IMR-90 (cell line): ENCODE measurements around the gene TXNDC11. TPM values are rescaled to one million over a fixed set of nuclear protein-coding genes. Genes with fewer than 3 reads are reported as not detected.

ENCODE experiments used
- ATAC-seq: fragments of 200-7000 bp; cut with Tn5 transposase; 2 replicates; pipeline ENCODE4 v1.9.1; 2020; ENCODE audit warnings: low read depth, mild to moderate bottlenecking, moderate library complexity
- BruUV-seq: library from RNA; stranded (reverse); fragments of 400-500 nt; replicated peaks from 2 replicates; lab custom pipeline; 2021; lab: Mats Ljungman, UMichigan
- CTCF ChIA-PET: fragments of 300-600 bp; formaldehyde crosslinking; extraction: SDS; loops from one replicate; lab custom pipeline; 2021; ENCODE audit warnings: antibody characterized with exemption; lab: Yijun Ruan, JAX
- POLR2A ChIA-PET: fragments of 300-600 bp; sonication (Branson Sonifier 250); formaldehyde crosslinking; loops from one replicate; lab custom pipeline; 2022; ENCODE audit warnings: antibody characterized with exemption; ENCODE audit not compliant: unreplicated experiment; lab: Charles Lee
- DNase-seq: peaks from one replicate; pipeline ENCODE4 v3.0.0; 2013
- H2AFZ ChIP-seq: replicated peaks from 2 replicates; pipeline ENCODE3; 2013; ENCODE audit warnings: low read length, mild to moderate bottlenecking; ENCODE audit not compliant: poor library complexity
- H2AK5ac ChIP-seq: 2 replicates; pipeline ENCODE4 v1.6.1; 2013; ENCODE audit warnings: low read depth, low read length, inconsistent platforms
- H2AK9ac ChIP-seq: replicated peaks from 2 replicates; pipeline ENCODE3; 2013; ENCODE audit warnings: mild to moderate bottlenecking, low read depth, low read length, moderate library complexity; ENCODE audit not compliant: poor library complexity
- H2BK120ac ChIP-seq: 2 replicates; pipeline ENCODE4 v1.6.1; 2013; ENCODE audit warnings: low read depth, low read length, inconsistent platforms
- H2BK15ac ChIP-seq: 3 replicates; pipeline ENCODE4 v1.6.1; 2013; ENCODE audit warnings: low read depth, low read length, inconsistent platforms
- H2BK20ac ChIP-seq: 2 replicates; pipeline ENCODE4 v1.6.1; 2013; ENCODE audit warnings: low read depth, mild to moderate bottlenecking, inconsistent platforms, low read length, moderate library complexity
- H2BK5ac ChIP-seq: 2 replicates; pipeline ENCODE4 v1.6.1; 2013; ENCODE audit warnings: mild to moderate bottlenecking, low read depth, low read length, inconsistent platforms; ENCODE audit not compliant: poor library complexity, severe bottlenecking
- H3K14ac ChIP-seq: replicated peaks from 2 replicates; pipeline ENCODE4 v1.6.1; 2013; ENCODE audit warnings: low read depth, low read length, inconsistent platforms
- H3K18ac ChIP-seq: 2 replicates; pipeline ENCODE4 v1.6.1; 2013; ENCODE audit warnings: low read depth, low read length, control low read depth
- H3K23ac ChIP-seq: 2 replicates; pipeline ENCODE4 v1.6.1; 2013; ENCODE audit warnings: low read depth, low read length, inconsistent platforms
- H3K27ac ChIP-seq: 2 replicates; pipeline ENCODE4 v1.5.1; 2013; ENCODE audit warnings: mild to moderate bottlenecking, control low read depth, low read length; ENCODE audit not compliant: insufficient read depth
- H3K27me3 ChIP-seq: 2 replicates; pipeline ENCODE4 v1.6.1; 2013; ENCODE audit warnings: low read length; ENCODE audit not compliant: control insufficient read depth, insufficient read depth
- H3K36me3 ChIP-seq: 2 replicates; pipeline ENCODE4 v1.6.1; 2013; ENCODE audit warnings: low read length, mixed read lengths; ENCODE audit not compliant: control insufficient read depth, insufficient read depth
- H3K4ac ChIP-seq: 2 replicates; pipeline ENCODE4 v1.6.1; 2013; ENCODE audit warnings: low read depth, low read length, inconsistent platforms
- H3K4me1 ChIP-seq: 2 replicates; pipeline ENCODE4 v1.6.1; 2013; ENCODE audit warnings: low read length, mixed read lengths; ENCODE audit not compliant: control insufficient read depth, insufficient read depth
- H3K4me2 ChIP-seq: 2 replicates; pipeline ENCODE4 v1.6.1; 2013; ENCODE audit warnings: low read depth, mild to moderate bottlenecking, control low read depth, low read length, moderate library complexity
- H3K4me3 ChIP-seq: 2 replicates; pipeline ENCODE4 v1.5.1; 2013; ENCODE audit warnings: low read depth, mild to moderate bottlenecking, control low read depth, low read length, moderate library complexity; ENCODE audit not compliant: insufficient read depth
- H3K56ac ChIP-seq: 2 replicates; pipeline ENCODE4 v1.6.1; 2013; ENCODE audit warnings: low read length, inconsistent platforms; ENCODE audit not compliant: insufficient read depth; ENCODE audit errors: extremely low read depth
- H3K79me1 ChIP-seq, 2 experiments: 2 replicates each; pipeline ENCODE4 v1.6.1; 2013; ENCODE audit warnings: low read length in 2 of 2, inconsistent platforms in 1 of 2, low read depth in 1 of 2
- H3K9ac ChIP-seq: 2 replicates; pipeline ENCODE4 v1.6.1; 2013; ENCODE audit warnings: low read depth, low read length, control low read depth
- H3K9me1 ChIP-seq: 2 replicates; pipeline ENCODE4 v1.6.1; 2013; ENCODE audit warnings: low read length, inconsistent platforms; ENCODE audit not compliant: insufficient read depth
- H3K9me3 ChIP-seq: 2 replicates; pipeline ENCODE4 v1.6.1; 2013; ENCODE audit warnings: low read length; ENCODE audit not compliant: control insufficient read depth, insufficient read depth
- H4K20me1 ChIP-seq: 2 replicates; pipeline ENCODE4 v1.6.1; 2013; ENCODE audit warnings: low read length, inconsistent platforms; ENCODE audit not compliant: insufficient read depth
- H4K5ac ChIP-seq: 2 replicates; pipeline ENCODE4 v1.6.1; 2013; ENCODE audit warnings: mild to moderate bottlenecking, low read depth, low read length, control low read depth
- H4K8ac ChIP-seq, 2 experiments: 2 replicates each; pipeline ENCODE4 v1.6.1; 2013; ENCODE audit warnings: low read depth in 2 of 2, low read length in 2 of 2, control low read depth in 1 of 2, inconsistent platforms in 1 of 2
- H4K91ac ChIP-seq: 2 replicates; pipeline ENCODE4 v1.6.1; 2013; ENCODE audit warnings: low read depth, low read length, inconsistent platforms; ENCODE audit not compliant: insufficient read depth
- CEBPB ChIP-seq: IDR thresholded peaks from 2 replicates; pipeline ENCODE4 v1.6.1; 2012; ENCODE audit warnings: low read depth, low read length, improper control_type of control experiment
- CHD1 ChIP-seq: IDR thresholded peaks from 2 replicates; pipeline ENCODE4 v1.6.1; 2012; ENCODE audit warnings: low read depth, low read length, improper control_type of control experiment
- FOS ChIP-seq: fragments of 150-350 bp; IDR thresholded peaks from 2 replicates; pipeline ENCODE4 v1.6.1; 2016; ENCODE audit warnings: low read depth, low read length
- MAZ ChIP-seq: IDR thresholded peaks from 2 replicates; pipeline ENCODE4 v1.6.1; 2012; ENCODE audit warnings: low read depth, mild to moderate bottlenecking, low read length, improper control_type of control experiment, moderate library complexity, borderline replicate concordance
- MXI1 ChIP-seq: IDR thresholded peaks from 2 replicates; pipeline ENCODE4 v1.6.1; 2012; ENCODE audit warnings: low read depth, mild to moderate bottlenecking, low read length, moderate library complexity, borderline replicate concordance
- WGBS, 2 experiments: methylation state at CpG; one replicate each; pipeline versions ENCODE4 v1.1.5 to v1.1.7; 2013; ENCODE audit warnings: missing lambda C conversion rate in 2 of 2; ENCODE audit not compliant: insufficient read length in 1 of 2; ENCODE audit errors: extremely low coverage in 2 of 2; 5-methylcytosine and 5-hydroxymethylcytosine counted together
- dilution Hi-C: fragments of 300-500 bp; cut with HindIII; formaldehyde crosslinking; loops from one replicate; pipeline ENCODE4 v1.14.3; 2018; ENCODE audit warnings: low sequenced_read_pairs; ENCODE audit not compliant: unreplicated experiment
- in situ Hi-C: fragments of 300-500 bp; cut with MboI; formaldehyde crosslinking; loops from 3 replicates; pipeline ENCODE4 v1.14.3; 2019; ENCODE audit warnings: low sequenced_read_pairs, inconsistent platforms, mixed read lengths
- intact Hi-C: fragments of 100-400 bp; cut with micrococcal nuclease; formaldehyde crosslinking; loops from 2 replicates; pipeline ENCODE4 v1.10.0; 2022
- polyA plus RNA-seq, 3 experiments: library from polyadenylated mRNA; depleted of rRNA; stranded (reverse); fragments of >200 nt; gene quantifications; 2 replicates each; pipeline ENCODE4 v1.2.3, GENCODE V29; 2012; ENCODE audit warnings: low replicate concordance in 1 of 3
- total RNA-seq: library from RNA; depleted of rRNA; stranded (reverse); fragments of >200 nt; gene quantifications from 2 replicates; pipeline ENCODE4 v1.2.3, GENCODE V29; 2012
- TF ChIP-seq, protein P1 (sequence below): fragments of 150-350 bp; IDR thresholded peaks from 2 replicates; pipeline ENCODE4 v1.6.1; 2017; ENCODE audit warnings: mild to moderate bottlenecking, antibody characterized with exemption, low read length, low read depth
- TF ChIP-seq, protein P2 (sequence below): conservative IDR thresholded peaks from 2 replicates; pipeline ENCODE4 v1.5.1; 2012; ENCODE audit warnings: mild to moderate bottlenecking, low read depth, low read length, improper control_type of control experiment

Gene TXNDC11
- total and polyA plus RNA-seq, 2 of the 4 experiments (the other 2 are of a cell fraction) = 25.3 to 42.9 TPM

- DNase-seq = no peak
- Histone ChIP-seq H3K4ac (no peak overlapping the region), H4K20me1 (peaks cover 76% of the 10 kb centered on the region), H3K4me2 (no peak overlapping the region), H2BK15ac (no peak overlapping the region), H3K23ac (no peak overlapping the region), H3K14ac (no peak overlapping the region), H3K9me1 (peaks cover 31% of the 10 kb centered on the region), H2BK20ac (no peak overlapping the region), H3K36me3 (peaks cover 63% of the 10 kb centered on the region), H3K27ac (no peak overlapping the region), H4K5ac (no peak overlapping the region), H2BK5ac (no peak overlapping the region), H3K18ac (no peak overlapping the region), H2AFZ (no peak overlapping the region), H3K9me3 (no peaks in the 10 kb centered on the region), H3K27me3 (no peaks in the 10 kb centered on the region), H2AK9ac (no peak overlapping the region), H3K56ac (no peak overlapping the region), H2AK5ac (no peak overlapping the region), H3K4me1 (peaks cover 23% of the 10 kb centered on the region), H4K91ac (no peak overlapping the region), H3K9ac (no peak overlapping the region), H3K79me1 (peaks cover 40 to 89% of the 10 kb centered on the region in 2 experiments), H3K4me3 (no peak overlapping the region), H4K8ac (no peak overlapping the region), H2BK120ac (no peak overlapping the region)
- in situ Hi-C loops = no loop called here
- POLR2A ChIA-PET = interaction anchor here (0.5 kb wide), 1 partner anchor 9 kb away, joined by 4 read pairs; no protein-coding TSS in a partner anchor
- dilution Hi-C loops = no loop called here
- no TSS peak for BruUV-seq
- 71% methylated on average over 1 of the region's 12 CpGs; no CpG with 5 or more reads in 1 of the 2 experiments for WGBS, 2 experiments
- intact Hi-C loops = no loop called here
- no peak for ATAC-seq
- TF ChIP-seq, protein P1, sequence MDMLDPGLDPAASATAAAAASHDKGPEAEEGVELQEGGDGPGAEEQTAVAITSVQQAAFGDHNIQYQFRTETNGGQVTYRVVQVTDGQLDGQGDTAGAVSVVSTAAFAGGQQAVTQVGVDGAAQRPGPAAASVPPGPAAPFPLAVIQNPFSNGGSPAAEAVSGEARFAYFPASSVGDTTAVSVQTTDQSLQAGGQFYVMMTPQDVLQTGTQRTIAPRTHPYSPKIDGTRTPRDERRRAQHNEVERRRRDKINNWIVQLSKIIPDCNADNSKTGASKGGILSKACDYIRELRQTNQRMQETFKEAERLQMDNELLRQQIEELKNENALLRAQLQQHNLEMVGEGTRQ = no peak
- TF ChIP-seq CEBPB (no peak), CHD1 (no peak), FOS (no peak), MAZ (no peak), MXI1 (no peak)
- TF ChIP-seq, protein P2, sequence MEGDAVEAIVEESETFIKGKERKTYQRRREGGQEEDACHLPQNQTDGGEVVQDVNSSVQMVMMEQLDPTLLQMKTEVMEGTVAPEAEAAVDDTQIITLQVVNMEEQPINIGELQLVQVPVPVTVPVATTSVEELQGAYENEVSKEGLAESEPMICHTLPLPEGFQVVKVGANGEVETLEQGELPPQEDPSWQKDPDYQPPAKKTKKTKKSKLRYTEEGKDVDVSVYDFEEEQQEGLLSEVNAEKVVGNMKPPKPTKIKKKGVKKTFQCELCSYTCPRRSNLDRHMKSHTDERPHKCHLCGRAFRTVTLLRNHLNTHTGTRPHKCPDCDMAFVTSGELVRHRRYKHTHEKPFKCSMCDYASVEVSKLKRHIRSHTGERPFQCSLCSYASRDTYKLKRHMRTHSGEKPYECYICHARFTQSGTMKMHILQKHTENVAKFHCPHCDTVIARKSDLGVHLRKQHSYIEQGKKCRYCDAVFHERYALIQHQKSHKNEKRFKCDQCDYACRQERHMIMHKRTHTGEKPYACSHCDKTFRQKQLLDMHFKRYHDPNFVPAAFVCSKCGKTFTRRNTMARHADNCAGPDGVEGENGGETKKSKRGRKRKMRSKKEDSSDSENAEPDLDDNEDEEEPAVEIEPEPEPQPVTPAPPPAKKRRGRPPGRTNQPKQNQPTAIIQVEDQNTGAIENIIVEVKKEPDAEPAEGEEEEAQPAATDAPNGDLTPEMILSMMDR = no peak
- CTCF ChIA-PET = no interaction called here
Measured at GRCh38 chr16:11679941-11680911, 62.4 kb downstream of the TXNDC11 start.
